Measurements from ENCODE around the gene RAET1L. TPM values are rescaled to one million over a fixed set of nuclear protein-coding genes. Genes with fewer than 3 reads are reported as not detected.

Gene RAET1L
- total RNA-seq, 1 experiment from 2014 or later, result not detected

- no TSS peak for BruUV-seq (replicated peaks)
- H3K4me3 ChIP-seq (ENCODE audit: low read depth in 2 of 2, low read length in 2 of 2), result peak overlapping the region; percentile 62 to 77
- POLR2A ChIA-PET, result no interaction called here
- no peaks in the 10 kb centered on the region for H3K27me3 ChIP-seq (ENCODE audit: control insufficient read depth, insufficient read depth, low read length)
- CTCF ChIA-PET, result no interaction called here
- intact Hi-C loops (cut with micrococcal nuclease; ENCODE audit: unreplicated experiment), result no loop called here
- no peaks in the 10 kb centered on the region; the same call in 1 of the 2 replicates for H3K36me3 ChIP-seq (ENCODE audit: control insufficient read depth, insufficient read depth, low read length)
- no peaks in the 10 kb centered on the region for H3K9me3 ChIP-seq (ENCODE audit: control insufficient read depth, insufficient read depth, low read depth, low read length)
- peaks cover 5% of the 10 kb centered on the region; the same call in 1 of the 2 replicates for H3K4me1 ChIP-seq (ENCODE audit: control insufficient read depth, insufficient read depth, low read length)
- H3K27ac ChIP-seq (ENCODE audit: low read length), result peak overlapping the region; percentile 39; the same call in 1 of the 2 replicates
- no peak for DNase-seq (ENCODE audit: low read depth, low spot score)
- TF ChIP-seq TCF7L2 (IDR thresholded peaks at IDR 0.05; ENCODE audit: low read depth, low read length) (no peak), CTCF (IDR thresholded peaks at IDR 0.05) (no peak), REST (IDR thresholded peaks at IDR 0.05; ENCODE audit: insufficient read depth in 1 of 2, low read depth in 2 of 2, low read length in 1 of 2) (no peak)
- in situ Hi-C loops (cut with HindIII; ENCODE audit: low pct_unique_long_range_greater_than_20kb, low sequenced_read_pairs), result no loop called here
- ATAC-seq, result no peak
These were observed 42.8 kb upstream of the RAET1L start for GRCh38 chr6:150068151-150068550.

GRCh38 chr6:150065083-150065482 is 39.8 kb upstream of the RAET1L start:
- POLR2A ChIA-PET, result no interaction called here
- no TSS peak for BruUV-seq (replicated peaks)
- TF ChIP-seq TCF7L2 (IDR thresholded peaks at IDR 0.05; ENCODE audit: low read depth, low read length) (no peak), REST (IDR thresholded peaks at IDR 0.05; ENCODE audit: insufficient read depth in 1 of 2, low read depth in 2 of 2, low read length in 1 of 2) (no peak), CTCF (IDR thresholded peaks at IDR 0.05) (no peak), POLR2AphosphoS5 (IDR thresholded peaks at IDR 0.05; ENCODE audit: low read depth, low read length) (no peak), SIN3A (IDR thresholded peaks at IDR 0.05; ENCODE audit: borderline replicate concordance, insufficient read depth, low read depth, low read length) (no peak)
- DNase-seq (ENCODE audit: low read depth, low spot score) (no peak), ATAC-seq (no peak)
- no peak overlapping the region for H3K27ac ChIP-seq (ENCODE audit: low read length)
- intact Hi-C loops (cut with micrococcal nuclease; ENCODE audit: unreplicated experiment) (no loop called here), in situ Hi-C loops (cut with HindIII; ENCODE audit: low pct_unique_long_range_greater_than_20kb, low sequenced_read_pairs) (no loop called here)
- CTCF ChIA-PET, result no interaction called here
- no peaks in the 10 kb centered on the region for H3K27me3 ChIP-seq (ENCODE audit: control insufficient read depth, insufficient read depth, low read length)
- H3K4me1 ChIP-seq (ENCODE audit: control insufficient read depth, insufficient read depth, low read length), result peaks cover 5% of the 10 kb centered on the region; the same call in 1 of the 2 replicates
- no peaks in the 10 kb centered on the region; the same call in 1 of the 2 replicates for H3K36me3 ChIP-seq (ENCODE audit: control insufficient read depth, insufficient read depth, low read length)
- no peak overlapping the region for H3K4me3 ChIP-seq (ENCODE audit: low read depth in 2 of 2, low read length in 2 of 2)
- H3K9me3 ChIP-seq (ENCODE audit: control insufficient read depth, insufficient read depth, low read depth, low read length), result no peaks in the 10 kb centered on the region

Measured in Panc1 (cell line).